ENCODE data around the gene SLC6A5.

The SLC6A5 gene

DNA sequence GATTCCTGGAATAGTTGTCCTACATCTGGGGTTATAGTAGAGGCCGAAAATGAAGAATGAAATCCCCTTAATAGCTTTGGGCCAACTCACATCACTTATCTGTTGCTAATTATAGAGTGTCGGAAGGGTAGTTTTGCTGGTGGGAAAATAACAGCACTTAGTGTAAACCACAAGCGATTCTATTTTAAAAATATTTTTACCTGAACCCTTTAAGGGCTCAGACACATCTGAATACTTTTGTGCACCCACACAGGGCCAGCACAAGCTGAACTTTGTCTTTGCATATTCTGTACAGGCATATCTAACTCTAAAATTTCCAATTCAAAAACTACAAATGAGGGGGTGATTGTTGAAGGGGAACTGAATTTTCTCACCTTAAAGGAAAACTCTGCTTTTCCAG, 27.6 kb downstream of the SLC6A5 start:
- no peak for DNase-seq

DNA sequence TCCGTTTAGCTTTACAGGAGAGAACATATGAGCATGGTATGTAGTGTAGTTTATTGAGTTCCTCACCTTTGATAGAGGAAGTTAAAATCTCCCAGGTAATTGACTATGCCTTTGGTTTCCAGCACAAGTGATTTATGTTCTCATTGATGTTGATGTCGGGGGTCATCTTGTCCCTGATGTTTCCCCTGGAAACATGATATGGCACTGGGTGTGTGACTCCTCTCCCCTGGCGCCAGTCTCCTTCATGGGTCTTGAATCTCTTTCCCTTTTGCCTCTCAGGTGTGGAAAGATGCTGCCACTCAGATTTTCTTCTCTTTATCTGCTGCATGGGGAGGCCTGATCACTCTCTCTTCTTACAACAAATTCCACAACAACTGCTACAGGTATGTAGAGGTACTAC, 28.3 kb downstream of the SLC6A5 start:
- DNase-seq, result no peak

DNA sequence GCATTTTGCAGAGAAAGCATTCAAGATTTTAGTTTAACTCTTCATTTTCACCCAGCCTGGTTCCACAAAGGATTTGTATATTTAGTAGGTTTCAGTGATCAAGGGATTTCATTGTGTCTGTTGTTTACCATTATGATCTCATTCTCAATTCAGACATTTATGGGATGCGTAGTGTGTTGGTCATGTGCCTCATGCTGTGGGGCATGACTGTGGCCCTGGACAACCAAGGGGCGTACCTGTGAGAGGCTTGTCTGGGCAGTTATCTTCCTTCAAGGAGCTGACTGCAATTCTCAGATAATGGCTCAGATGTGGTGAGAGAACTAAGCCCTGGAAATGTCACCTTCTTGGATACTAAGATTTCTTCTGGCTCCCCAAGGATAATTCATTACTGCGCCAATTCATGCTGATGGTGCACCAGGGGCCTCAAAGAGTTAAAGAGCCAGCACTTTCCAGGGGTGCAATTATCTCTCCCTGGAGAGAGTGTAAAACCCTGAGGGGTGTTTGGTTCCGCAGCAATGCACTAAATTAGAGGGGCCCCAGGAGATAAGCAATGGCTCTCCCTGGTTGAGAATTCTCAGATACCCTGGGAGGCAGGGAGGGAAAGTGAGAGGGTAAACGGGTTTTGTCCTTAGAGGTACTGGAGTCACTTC, 32.2 kb downstream of the SLC6A5 start:
- DNase-seq, result no peak

DNA sequence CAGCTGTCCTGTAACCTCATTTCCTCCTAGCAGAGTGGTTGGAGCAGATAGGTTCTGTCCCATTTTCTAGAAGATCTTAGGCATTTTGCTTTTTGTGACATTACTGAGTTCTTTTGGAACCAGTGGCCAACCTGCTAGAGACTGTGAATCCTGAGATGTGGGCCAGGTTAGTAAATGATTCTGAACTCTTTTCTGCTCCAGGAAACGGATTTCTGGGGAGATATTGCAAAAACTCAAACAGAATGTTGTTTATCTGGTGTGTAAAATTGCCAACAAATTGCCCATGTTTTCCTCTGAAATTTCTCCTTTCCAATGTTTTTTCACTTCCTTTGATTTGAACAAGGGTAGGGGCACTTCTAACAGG, 32.7 kb downstream of the SLC6A5 start:
- no peak for DNase-seq

DNA sequence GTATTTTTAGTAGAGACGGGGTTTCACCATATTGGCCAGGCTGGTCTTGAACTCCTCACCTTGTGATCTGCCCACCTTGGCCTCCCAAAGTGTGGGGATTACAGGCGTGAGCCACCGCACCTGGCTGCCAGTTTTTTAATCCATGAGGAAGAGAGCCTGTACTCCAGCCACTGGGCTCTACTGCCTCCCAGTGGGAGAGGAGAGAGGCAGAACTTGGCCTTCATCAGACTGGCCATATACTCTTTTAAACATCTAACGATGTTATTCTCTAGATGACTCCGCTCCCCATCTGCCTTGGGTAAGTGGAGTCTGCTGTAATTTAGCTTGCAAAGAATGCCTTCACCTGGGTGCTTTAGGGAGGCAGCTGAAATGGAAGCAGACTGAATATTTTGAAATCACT, 34.6 kb downstream of the SLC6A5 start:
- DNase-seq, result no peak

DNA sequence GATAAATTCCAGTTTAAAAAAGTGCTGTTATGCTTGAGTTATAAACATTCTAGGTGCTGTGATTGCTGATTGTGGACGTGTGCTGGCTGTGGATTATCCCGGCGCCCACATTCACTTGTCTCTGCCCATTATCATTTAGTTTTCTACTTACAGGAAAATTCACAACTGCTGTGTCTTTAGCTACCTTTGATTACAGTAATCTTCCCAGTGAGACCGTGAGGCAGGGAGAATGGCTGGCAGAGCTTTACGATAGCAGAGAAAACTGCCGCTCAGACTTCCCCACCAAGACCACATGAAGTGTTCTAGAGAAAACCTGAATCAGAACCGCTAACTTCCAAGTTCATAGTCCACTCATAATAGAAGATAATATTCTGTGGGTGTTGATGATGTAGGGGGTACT, 35.4 kb downstream of the SLC6A5 start:
- DNase-seq, result no peak

DNA sequence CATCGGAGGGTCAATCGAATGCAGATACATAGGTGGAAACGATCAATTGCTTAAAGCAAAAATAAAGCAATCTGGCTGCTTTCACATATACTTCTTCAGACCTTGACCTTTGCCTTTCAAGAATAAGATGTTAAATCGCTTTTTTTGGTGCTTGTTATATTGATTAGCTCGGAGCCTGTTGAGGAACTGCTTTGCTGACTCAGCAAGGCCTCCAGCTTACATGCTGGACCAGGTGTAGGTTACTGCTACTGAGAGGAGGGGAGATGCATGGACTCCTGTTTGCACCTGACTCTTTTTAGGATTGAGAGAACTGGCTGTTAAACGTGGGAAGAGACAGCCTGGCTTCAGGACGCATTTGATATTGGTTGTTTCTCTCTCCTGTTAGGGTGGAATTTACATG, 38.7 kb downstream of the SLC6A5 start:
- no peak for DNase-seq

DNA sequence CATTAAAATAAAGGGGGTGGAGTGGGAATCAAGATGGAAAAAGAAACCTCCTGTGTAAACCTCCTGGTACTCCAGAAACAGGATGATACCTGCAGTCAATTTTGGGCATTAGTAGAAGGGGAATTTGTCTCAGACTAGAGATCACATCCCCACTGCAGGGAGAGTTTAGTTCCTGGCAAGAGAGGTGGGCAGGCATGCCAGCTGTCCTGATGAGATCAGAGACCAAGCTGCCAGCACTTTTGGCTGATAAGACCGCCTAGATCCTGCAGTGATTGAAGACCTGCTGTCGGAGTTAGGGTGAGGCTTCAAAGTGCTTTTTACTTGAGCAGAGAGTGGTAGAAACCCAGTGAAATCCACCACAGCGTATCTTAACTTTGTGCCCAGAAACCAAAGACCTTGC, 40.3 kb downstream of the SLC6A5 start:
- DNase-seq, result no peak

DNA sequence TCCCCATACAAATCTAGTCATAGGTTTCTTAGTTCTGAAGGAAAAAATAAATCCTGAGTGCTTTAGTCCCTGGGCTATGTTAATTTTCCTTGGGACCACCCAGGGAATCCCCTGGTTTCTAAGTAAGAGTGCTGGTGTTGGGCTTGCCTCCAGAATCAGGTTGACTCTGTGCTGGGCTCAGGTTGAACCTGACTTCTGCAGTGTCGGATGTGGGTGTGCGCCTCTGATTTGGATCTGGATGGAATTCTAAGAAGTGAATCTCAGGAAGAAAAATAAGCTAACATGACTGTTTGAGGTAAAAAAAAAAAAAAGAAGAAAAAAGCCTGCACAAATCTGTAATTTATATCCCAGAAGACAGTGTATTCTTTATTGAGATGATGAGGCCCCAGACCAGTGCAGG, 41.0 kb downstream of the SLC6A5 start:
- DNase-seq, result no peak

DNA sequence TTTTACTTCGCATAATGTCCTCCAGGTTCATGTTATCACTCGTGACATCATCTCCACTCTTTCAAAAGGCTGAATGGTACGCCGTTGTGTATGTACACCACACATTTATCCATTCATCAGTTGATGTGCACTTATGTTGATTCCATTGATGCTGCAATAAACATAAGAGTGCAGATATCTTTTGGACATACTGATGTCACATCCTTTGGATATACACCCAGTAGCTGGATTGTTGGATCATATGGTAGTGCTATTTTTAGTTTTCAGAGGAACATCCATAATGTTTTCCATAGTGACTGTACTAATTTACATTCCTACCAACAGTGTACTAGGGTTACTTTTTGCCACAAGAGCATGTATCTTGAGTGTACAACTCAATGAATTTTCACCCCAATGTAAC, 45.0 kb downstream of the SLC6A5 start:
- DNase-seq, result no peak

DNA sequence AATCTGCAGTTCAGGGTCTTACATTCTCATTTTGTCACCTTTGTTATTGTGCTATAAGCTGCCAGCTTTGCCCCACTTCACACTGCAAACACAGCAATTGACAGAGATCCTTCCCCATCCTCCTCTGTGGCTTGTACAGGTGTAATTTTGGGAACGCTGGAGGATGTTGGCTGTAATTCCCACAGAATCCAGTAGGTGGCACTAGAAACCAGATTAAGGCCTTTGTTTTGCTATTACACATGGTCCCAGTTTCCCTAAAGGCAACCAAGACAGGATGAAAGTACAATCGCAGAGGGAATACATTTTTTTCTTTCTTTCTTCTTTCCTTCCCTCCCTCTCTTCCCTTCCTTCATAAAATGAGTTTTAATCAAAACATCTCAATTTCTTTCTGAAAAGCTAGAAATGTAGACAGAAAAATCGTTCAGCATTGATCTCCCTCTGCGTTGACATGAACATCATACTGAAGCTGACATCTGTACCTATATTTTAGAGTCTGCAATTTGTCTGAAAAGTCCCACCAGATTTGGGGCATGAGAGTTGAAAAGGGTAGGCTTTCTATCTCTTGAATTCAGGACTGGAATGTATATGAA, 48.7 kb downstream of the SLC6A5 start:
- DNase-seq, result peak in 1 of 2 experiments; percentile 4

DNA sequence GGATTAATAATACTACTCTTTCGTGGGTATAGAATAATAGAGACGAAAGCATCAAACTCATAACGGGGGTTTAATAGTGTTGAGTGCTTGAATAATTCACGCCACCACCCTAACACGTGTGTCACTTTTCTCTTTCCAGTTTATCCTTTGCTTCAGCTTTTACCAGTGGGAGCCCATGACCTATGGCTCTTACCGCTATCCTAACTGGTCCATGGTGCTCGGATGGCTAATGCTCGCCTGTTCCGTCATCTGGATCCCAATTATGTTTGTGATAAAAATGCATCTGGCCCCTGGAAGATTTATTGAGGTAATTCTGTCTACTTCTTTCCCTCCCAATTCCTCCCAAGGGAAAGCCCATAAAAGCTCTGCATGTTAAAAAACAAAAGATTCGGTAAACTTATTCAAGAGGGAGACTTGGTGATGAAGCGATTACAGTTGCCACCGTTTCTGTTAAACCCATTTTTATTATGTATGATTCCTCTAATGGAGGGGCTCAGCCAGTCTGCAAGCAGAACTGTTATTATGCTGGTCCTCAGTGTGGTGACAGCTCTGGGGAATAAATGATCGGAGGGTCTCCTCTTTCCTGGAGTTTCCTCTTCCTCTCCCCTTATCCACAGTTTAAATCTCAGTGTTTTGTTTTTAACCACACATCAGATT, 52.9 kb downstream of the SLC6A5 start:
- DNase-seq, result no peak

DNA sequence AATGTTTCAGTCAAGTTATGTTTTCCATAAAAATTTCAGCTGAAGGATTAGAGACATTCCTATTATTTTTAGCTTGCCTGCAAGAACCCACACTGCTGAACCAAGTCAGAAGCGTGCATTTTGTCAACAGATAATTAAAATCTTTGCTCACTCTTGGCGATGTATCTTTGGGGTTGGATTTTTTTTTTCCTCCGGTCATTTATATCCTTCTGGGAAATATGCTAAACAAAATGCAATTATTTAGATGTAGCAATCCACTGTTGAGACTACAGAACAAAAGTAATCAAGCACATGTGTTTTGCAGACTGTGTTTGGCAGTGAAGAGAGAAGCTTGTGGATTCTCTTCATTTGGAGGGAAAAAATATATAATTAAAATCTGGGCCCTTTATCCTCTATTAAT, 54.6 kb downstream of the SLC6A5 start:
- DNase-seq, result no peak

DNA sequence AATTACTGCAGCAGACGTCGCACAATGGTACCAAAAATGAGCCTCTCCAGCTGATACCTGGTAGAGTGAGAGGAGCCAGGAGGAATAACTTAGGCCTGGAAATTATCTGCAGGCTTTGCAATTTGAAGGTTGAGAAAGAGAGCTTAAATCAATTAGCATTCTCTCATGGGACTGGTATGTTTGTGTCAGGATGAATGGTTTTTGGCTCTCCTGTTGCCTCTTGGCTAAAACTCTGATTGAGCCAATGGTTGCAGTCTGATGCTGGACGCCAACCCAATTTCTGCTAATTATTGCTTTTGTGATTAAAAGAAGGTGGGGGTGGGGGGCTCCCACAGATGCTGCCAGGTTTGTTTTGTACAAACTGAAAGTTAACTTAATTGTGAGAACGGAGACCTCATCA, 57.5 kb downstream of the SLC6A5 start:
- DNase-seq, result no peak

DNA sequence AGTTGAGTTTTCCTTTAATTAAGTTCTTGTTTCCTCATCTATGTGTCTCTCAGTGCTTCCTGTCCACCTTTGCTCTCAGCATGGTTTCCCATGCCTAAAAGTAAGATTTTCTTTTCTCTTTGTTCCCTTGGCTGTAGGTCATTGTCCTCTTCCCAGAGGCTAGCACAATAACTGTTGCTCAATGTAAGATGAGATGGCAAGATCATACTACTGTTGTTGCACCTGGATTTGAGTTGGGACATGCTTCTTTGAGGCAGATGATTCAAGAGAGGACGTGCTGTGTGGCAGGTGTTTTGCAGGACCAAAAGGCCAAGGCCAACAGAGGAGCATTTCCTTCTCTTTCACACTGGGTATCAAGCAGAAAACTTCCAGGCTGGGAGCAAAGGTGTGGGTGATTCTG, 58.7 kb downstream of the SLC6A5 start:
- DNase-seq, result no peak

DNA sequence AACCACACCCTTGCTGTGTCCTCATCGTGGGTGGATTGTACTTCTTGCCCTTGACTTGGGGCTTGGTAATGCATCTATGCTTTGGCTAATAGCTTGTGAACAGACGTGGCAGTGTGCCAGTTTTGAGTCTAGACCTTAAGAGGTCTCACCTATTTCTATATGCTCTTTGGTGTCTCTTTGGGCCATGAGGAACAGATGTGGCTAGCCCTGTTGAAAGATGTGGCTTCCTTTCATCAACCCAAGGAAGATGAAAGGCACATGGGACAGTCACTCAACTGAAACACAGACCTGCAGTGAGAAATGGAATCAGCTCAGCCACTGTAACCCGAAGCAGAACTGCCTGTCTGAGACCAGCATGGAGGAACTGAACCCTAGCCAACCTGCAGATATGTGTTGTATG, 62.0 kb downstream of the SLC6A5 start:
- no peak for DNase-seq

DNA sequence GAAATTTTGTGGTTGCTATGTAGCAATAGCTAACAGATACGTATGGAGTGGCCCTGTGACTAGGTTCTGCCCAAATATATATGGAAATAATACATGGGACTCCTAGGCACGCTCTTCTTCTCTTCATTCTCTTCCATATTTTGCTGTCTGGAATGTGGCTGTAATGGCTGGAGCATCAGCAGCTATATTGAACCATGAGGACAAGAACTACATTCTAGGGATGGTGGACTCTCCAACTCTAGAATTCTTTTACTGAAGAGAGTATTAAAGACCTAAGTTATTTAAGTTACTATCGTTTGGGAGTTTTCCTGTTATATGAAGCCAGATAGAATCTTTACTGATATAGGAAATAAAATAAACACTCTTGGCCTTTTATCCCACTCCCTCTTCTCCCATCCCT, 62.4 kb downstream of the SLC6A5 start:
- DNase-seq, result no peak

DNA sequence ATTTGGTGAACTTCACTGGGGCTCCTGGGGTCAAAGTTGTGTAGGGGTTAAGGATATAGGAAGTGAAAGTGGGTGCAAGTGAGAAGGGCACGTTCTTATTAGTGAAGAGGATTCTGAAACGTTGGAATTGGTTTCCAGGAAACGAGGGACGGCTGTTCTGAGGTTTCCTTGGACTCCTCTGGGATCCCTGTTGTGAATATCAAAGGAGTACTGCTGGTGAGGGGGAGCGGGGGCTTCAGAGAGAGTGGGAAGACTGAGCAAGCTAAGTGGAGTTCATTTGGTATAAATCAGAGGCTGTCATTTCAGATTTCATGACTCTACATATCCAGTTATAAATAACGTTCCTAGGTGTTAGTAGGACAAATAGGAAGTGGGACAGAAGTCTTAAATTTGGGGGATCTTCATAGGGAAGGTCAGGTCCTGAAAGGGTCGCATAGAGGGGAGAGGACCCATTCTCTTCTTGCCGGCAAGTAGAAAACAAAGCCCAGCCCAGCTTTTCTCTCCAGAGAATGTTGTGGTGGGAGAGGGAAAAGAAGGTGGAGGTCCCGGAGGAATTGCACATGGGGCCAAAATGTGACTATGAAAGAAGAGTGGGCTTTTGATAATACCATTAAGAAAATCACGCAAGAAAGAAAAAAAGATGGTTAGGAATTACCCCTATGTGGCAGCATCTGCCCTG, 68.9 kb downstream of the SLC6A5 start:
- DNase-seq, result no peak

DNA sequence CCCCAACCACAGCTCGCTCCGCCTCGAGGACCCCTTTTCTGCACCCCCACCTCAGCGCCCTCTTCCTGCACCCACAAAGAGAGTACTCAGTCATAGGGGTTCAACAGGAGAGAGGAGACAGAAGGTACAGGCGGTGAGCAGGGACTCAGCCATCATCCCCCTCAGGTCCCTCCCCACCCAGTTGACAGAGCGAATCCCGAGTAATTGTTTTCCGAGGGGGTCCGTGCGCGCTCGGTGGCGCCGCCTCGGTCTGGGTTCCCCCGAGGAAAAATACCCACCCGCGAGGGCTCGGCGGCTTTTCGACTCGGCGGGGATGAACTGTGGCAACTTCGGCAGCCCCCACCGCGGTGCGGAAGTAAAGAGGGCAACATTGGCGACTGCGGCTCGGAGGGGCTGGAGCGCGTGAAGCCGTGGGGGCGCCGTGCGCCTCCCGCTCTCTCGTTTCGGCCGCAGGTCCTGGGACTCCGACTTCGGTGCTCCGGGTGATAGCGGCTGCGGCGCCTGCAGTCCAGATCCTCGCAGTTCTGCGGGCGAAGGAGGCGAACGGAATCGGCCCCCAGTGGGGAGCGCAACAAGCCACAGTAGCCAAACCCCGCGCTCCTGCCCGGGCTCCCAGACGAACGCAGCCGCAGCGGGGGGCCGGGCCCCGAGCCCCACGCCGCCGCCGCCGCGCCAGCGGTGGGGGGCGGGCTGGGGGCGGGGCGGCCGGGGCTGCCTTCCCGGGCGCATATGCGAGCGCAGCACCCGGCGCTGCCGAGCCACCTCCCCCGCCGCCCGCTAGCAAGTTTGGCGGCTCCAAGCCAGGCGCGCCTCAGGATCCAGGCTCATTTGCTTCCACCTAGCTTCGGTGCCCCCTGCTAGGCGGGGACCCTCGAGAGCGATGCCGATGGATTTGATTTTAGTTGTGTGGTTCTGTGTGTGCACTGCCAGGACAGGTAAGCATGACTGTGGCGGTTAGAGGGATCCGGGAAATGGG, 69.7 kb downstream of the SLC6A5 start, which contains the start of gene NELL1:
Gene NELL1, plus strand, starts transcription at position 743 of the 976 bp plus-strand sequence.
- no peak for DNase-seq

DNA sequence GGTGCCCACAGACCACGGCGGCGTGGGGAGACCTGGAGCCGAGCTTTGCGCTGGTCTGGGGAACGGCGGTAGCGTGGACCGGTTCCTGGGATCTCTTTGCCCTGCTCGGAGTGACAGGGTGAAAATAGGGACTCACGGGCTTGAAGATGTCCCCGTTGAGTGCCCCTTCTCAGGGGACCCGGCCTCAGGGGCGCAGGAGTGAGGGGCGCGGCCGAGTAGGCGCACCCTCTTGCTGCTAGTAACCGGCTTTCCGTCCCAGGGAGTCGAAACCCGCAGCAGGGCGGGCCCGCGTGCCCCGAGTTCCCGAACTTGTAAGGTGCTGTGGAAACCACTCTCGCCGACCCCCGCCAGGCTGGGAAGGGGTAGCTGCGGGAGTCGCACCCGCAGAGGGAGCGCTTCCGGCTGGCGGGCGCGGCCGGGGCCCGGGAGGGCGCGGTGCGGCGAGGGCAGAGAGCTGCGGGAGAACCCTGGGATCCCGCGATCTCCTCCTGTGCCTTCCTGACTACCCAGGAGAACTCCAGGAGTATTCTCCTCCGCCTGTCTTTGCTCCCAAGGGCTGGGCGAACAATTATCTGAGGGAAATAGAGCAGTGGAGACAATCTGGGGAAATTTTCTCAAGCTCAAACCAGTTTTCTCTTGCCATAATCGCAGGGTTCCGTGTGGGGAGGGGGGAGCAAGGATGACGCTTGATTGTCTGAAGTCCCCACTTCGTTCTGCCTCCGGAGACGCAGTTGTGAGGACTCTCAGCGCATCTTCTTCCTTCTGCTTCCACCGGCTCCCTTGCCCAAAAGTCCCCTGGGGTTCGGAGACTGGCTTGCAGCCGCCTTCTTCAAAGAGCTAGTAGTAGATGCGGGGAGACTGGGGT, 70.6 kb downstream of the SLC6A5 start:
- no peak for DNase-seq

DNA sequence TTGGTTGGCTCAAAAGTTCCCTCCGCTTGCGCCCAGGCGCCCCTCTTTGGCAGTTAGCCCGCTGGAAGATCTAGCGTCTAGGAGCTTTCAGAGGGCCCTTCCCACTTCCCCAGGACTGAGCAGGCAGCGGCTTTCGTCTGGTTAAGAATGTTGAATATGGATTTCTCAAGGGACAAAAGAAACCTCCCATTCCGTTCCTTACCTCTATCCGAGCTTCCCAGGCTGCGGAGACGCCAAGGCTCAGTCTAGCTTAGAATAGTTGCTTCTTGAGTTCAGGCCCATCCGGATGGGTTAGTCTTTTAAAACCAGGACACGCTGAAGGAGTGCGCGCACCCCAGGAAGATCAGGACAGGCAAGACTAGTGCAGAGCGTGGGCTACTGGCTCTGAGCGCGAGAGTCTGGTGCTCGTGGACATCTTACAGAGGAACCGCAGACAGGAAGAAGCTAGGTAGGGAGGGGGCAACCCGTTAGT, 71.6 kb downstream of the SLC6A5 start:
- no peak for DNase-seq
